Stimulated activated CD4-positive, alpha-beta T cell treated with anti-CD3 and anti-CD28 coated beads, TNF-alpha, amount 100 ng/mL, for 4 hours (primary cell): ENCODE measurements around the gene CMPK2.
"Not testable (repeated sequence)": the region's sequence is repeated elsewhere in the genome, so short reads cannot be mapped to it uniquely, and the experiment has no call there.

Experiments
- DNase-seq, 3 experiments: peaks; one replicate each; pipeline ENCODE4 v3.0.0-alpha.2; 2020; ENCODE audit warnings: low read depth in 3 of 3

Gene CMPK2

GRCh38 chr2:6865346-6866274 is at the start of gene CMPK2:
Gene CMPK2 (minus strand): TSS chr2:6865907. CDS start chr2:6865696, 211 bp downstream.
- peak; percentile 57 to 78 (median 73) for DNase-seq

GRCh38 chr2:6915399-6915798 is 49.7 kb upstream of the CMPK2 start:
- DNase-seq = no peak

- DNase-seq = no peak
These were observed 49.1 kb upstream of the CMPK2 start for GRCh38 chr2:6914828-6915227.

GRCh38 chr2:6913415-6914157 is 47.9 kb upstream of the CMPK2 start:
- peak in 2 of 3 experiments; percentile 28 to 41 for DNase-seq

- DNase-seq = no peak
These were observed 46.0 kb upstream of the CMPK2 start for GRCh38 chr2:6911721-6912120.

GRCh38 chr2:6909431-6910385 is 44.0 kb upstream of the CMPK2 start:
- no peak for DNase-seq

GRCh38 chr2:6908291-6908690 is 42.6 kb upstream of the CMPK2 start:
- no peak for DNase-seq

GRCh38 chr2:6906165-6906741 is 40.5 kb upstream of the CMPK2 start:
- DNase-seq = no peak

GRCh38 chr2:6905668-6906067 is 40.0 kb upstream of the CMPK2 start:
- DNase-seq = no peak

GRCh38 chr2:6902581-6902980 is 36.9 kb upstream of the CMPK2 start:
- DNase-seq = not testable (repeated sequence)

GRCh38 chr2:6896930-6897759 is 31.4 kb upstream of the CMPK2 start:
- no peak for DNase-seq

- DNase-seq = no peak
These were observed 28.3 kb upstream of the CMPK2 start for GRCh38 chr2:6893876-6894482.

GRCh38 chr2:6888724-6889123 is 23.0 kb upstream of the CMPK2 start:
- DNase-seq = no peak

GRCh38 chr2:6887751-6888192 is 22.1 kb upstream of the CMPK2 start:
- DNase-seq = no peak

GRCh38 chr2:6885968-6886367 is 20.3 kb upstream of the CMPK2 start:
- DNase-seq = no peak

- no peak for DNase-seq
These were observed 19.8 kb upstream of the CMPK2 start for GRCh38 chr2:6885551-6885950.

GRCh38 chr2:6883448-6884122 is 17.9 kb upstream of the CMPK2 start:
- DNase-seq = no peak

GRCh38 chr2:6881516-6881915 is 15.8 kb upstream of the CMPK2 start:
- DNase-seq = no peak

GRCh38 chr2:6881046-6881445 is 15.3 kb upstream of the CMPK2 start:
- DNase-seq = no peak
